ENCODE measurements around the gene PKD1L1.

DNA sequence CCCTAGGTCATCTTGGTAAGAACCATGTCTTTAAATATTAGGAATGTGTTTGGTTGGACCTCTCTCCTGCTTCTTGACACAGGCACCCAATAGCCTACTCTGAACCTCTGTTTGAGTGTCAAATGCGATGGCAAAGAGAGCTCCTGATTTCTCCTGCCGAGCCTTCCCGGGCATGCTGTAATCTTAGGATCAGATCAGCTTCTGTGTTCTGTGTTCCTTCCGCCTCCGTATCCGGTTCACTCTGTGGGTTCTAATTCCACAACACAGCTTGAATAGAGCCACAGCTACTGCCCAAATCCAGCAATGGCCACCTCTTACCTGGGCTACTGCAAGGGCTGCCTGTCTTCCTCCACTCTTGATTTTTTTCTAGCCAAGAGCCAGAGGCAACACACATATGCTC is 201.1 kb downstream of the PKD1L1 start:
- TF ChIP-seq POLR2A (IDR thresholded peaks at IDR 0.05): no peak
- TF ChIP-seq, protein P1, sequence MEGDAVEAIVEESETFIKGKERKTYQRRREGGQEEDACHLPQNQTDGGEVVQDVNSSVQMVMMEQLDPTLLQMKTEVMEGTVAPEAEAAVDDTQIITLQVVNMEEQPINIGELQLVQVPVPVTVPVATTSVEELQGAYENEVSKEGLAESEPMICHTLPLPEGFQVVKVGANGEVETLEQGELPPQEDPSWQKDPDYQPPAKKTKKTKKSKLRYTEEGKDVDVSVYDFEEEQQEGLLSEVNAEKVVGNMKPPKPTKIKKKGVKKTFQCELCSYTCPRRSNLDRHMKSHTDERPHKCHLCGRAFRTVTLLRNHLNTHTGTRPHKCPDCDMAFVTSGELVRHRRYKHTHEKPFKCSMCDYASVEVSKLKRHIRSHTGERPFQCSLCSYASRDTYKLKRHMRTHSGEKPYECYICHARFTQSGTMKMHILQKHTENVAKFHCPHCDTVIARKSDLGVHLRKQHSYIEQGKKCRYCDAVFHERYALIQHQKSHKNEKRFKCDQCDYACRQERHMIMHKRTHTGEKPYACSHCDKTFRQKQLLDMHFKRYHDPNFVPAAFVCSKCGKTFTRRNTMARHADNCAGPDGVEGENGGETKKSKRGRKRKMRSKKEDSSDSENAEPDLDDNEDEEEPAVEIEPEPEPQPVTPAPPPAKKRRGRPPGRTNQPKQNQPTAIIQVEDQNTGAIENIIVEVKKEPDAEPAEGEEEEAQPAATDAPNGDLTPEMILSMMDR (IDR thresholded peaks at IDR 0.05): no peak

Measured in suprapubic skin (tissue), 3 donors.